Mammary epithelial cell (primary cell): ENCODE results near the gene NXN.

Experiments used
- EZH2 ChIP-seq: IDR thresholded peaks from 2 replicates; pipeline ENCODE4 v1.6.1; 2012; ENCODE audit warnings: low read length, inconsistent platforms, borderline replicate concordance
- TF ChIP-seq, protein P1 (sequence below), 2 donors: IDR thresholded peaks in 1 of 2; conservative IDR thresholded peaks in 1 of 2; 2 replicates each; pipeline ENCODE4 v1.5.1; 2011 to 2012; ENCODE audit warnings: inconsistent platforms in 2 of 2, low read length in 2 of 2, mild to moderate bottlenecking in 2 of 2, control low read depth in 1 of 2, low read depth in 1 of 2; ENCODE audit not compliant: insufficient read depth in 1 of 2; ENCODE audit errors: extremely low read depth in 1 of 2

- TF ChIP-seq, protein P1, sequence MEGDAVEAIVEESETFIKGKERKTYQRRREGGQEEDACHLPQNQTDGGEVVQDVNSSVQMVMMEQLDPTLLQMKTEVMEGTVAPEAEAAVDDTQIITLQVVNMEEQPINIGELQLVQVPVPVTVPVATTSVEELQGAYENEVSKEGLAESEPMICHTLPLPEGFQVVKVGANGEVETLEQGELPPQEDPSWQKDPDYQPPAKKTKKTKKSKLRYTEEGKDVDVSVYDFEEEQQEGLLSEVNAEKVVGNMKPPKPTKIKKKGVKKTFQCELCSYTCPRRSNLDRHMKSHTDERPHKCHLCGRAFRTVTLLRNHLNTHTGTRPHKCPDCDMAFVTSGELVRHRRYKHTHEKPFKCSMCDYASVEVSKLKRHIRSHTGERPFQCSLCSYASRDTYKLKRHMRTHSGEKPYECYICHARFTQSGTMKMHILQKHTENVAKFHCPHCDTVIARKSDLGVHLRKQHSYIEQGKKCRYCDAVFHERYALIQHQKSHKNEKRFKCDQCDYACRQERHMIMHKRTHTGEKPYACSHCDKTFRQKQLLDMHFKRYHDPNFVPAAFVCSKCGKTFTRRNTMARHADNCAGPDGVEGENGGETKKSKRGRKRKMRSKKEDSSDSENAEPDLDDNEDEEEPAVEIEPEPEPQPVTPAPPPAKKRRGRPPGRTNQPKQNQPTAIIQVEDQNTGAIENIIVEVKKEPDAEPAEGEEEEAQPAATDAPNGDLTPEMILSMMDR (conservative IDR thresholded peaks at IDR 0.05 in 1 of 2, IDR thresholded peaks at IDR 0.05 in 1 of 2; ENCODE audit: extremely low read depth in 1 of 2, insufficient read depth in 1 of 2, low read depth in 1 of 2, low read length in 2 of 2): no peak
- no peak for TF ChIP-seq EZH2
Observed at GRCh38 chr17:864315-864714, 115.3 kb downstream of the NXN start.
